ENCODE results near the gene ANKS1B.

ANKS1B gene

GRCh38 chr12:99200711-99201384 is 783.9 kb downstream of the ANKS1B start:
- no peak for TF ChIP-seq CTCF (IDR thresholded peaks at IDR 0.05; ENCODE audit: insufficient read depth, low read depth, low read length, missing control alignments)
- H3K4me3 ChIP-seq (ENCODE audit: low read depth, low read length), result no peak overlapping the region
- DNase-seq (ENCODE audit: low read depth), result no peak

- H3K4me3 ChIP-seq (ENCODE audit: low read depth, low read length), result no peak overlapping the region
- TF ChIP-seq CTCF (IDR thresholded peaks at IDR 0.05; ENCODE audit: insufficient read depth, low read depth, low read length, missing control alignments), result no peak
- DNase-seq (ENCODE audit: low read depth), result no peak
Measured at GRCh38 chr12:99195474-99195873, 789.3 kb downstream of the ANKS1B start.

- DNase-seq (ENCODE audit: low read depth), result no peak
- H3K4me3 ChIP-seq (ENCODE audit: low read depth, low read length), result no peak overlapping the region
- TF ChIP-seq CTCF (IDR thresholded peaks at IDR 0.05; ENCODE audit: insufficient read depth, low read depth, low read length, missing control alignments), result no peak
Measured at GRCh38 chr12:99192489-99192888, 792.2 kb downstream of the ANKS1B start.

GRCh38 chr12:99176871-99177270 is 807.9 kb downstream of the ANKS1B start:
- no peak for DNase-seq (ENCODE audit: low read depth)
- no peak overlapping the region for H3K4me3 ChIP-seq (ENCODE audit: low read depth, low read length)
- TF ChIP-seq CTCF (IDR thresholded peaks at IDR 0.05; ENCODE audit: insufficient read depth, low read depth, low read length, missing control alignments), result no peak

- DNase-seq (ENCODE audit: low read depth), result no peak
- no peak overlapping the region for H3K4me3 ChIP-seq (ENCODE audit: low read depth, low read length)
- no peak for TF ChIP-seq CTCF (IDR thresholded peaks at IDR 0.05; ENCODE audit: insufficient read depth, low read depth, low read length, missing control alignments)
Measured at GRCh38 chr12:99170461-99170860, 814.3 kb downstream of the ANKS1B start.

GRCh38 chr12:99170037-99170436 is 814.7 kb downstream of the ANKS1B start:
- no peak for DNase-seq (ENCODE audit: low read depth)
- H3K4me3 ChIP-seq (ENCODE audit: low read depth, low read length), result no peak overlapping the region
- TF ChIP-seq CTCF (IDR thresholded peaks at IDR 0.05; ENCODE audit: insufficient read depth, low read depth, low read length, missing control alignments), result no peak

- no peak overlapping the region for H3K4me3 ChIP-seq (ENCODE audit: low read depth, low read length)
- no peak for DNase-seq (ENCODE audit: low read depth)
- TF ChIP-seq CTCF (IDR thresholded peaks at IDR 0.05; ENCODE audit: insufficient read depth, low read depth, low read length, missing control alignments), result no peak
Measured at GRCh38 chr12:99157946-99158345, 826.8 kb downstream of the ANKS1B start.

Measured in GM12865 (cell line).